D341Med (cell line): Measurements from ENCODE around the gene TLE1.
"Not testable (repeated sequence)": the region's sequence is repeated elsewhere in the genome, so short reads cannot be mapped to it uniquely, and the experiment has no call there.

ENCODE experiments used
- DNase-seq: peaks from one replicate; pipeline ENCODE4 v3.0.0; 2012; ENCODE audit warnings: low spot score

TLE1 gene

GRCh38 chr9:81601639-81602623 is 87.4 kb downstream of the TLE1 start:
- no peak for DNase-seq

DNA sequence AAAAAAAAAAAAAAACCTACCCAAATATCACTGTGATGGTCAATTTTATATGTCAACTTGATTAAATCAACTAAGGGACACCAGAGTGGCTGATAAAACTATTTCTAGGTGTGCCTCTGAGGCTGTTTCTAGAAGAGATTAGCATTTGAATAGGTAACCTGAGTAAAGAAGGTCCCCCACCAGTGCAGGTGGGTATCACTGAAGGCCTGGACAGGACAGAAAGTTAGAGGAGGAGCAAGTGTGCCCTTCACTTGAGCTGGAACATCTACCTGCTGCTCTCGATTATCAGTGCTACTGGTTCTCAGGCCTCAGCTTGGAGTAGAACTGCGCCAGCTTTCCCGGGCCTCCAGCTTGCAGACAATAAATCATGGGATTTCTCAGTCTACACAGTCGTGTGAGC is 88.7 kb downstream of the TLE1 start:
- DNase-seq: no peak

DNA sequence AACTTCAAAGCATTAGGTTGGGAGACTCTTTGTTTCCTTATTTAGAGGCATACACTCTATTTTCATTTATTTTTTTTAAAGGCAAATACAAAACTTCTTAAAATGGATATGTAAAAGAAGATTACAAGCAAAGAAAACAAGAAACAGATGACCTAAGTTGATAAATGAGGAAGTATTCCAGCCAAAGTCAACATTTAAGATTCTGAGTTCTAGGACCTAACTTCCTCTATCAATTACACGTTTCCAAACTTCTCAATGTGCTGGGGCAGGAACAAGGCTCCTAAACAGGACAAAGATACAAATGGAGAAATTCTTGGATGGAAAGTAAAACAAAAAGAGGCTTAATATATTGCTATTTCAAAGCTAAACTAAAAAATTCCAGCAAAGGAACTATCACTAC is 89.5 kb downstream of the TLE1 start:
- no peak for DNase-seq

GRCh38 chr9:81598811-81599210 is 90.5 kb downstream of the TLE1 start:
- no peak for DNase-seq

DNA sequence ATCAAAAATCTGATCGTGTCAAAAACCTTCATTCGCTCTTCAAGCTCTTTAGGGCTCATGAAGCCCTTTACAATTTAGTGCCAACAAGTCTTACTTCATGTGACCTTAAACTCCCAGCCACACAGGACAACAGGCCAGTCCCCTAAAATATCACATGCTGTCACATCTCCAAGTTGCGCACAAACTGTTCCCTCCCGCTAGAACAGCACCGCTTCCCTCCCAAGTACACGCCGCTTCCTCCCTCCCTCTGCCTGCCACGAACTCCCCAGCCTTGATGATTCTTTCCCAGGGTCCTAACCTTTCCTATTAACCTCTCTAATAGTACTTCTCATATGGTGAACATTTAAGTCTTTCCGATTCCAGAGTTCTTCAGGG is 91.2 kb downstream of the TLE1 start:
- no peak for DNase-seq

- no peak for DNase-seq
These were observed 91.8 kb downstream of the TLE1 start for GRCh38 chr9:81597419-81598122.

DNA sequence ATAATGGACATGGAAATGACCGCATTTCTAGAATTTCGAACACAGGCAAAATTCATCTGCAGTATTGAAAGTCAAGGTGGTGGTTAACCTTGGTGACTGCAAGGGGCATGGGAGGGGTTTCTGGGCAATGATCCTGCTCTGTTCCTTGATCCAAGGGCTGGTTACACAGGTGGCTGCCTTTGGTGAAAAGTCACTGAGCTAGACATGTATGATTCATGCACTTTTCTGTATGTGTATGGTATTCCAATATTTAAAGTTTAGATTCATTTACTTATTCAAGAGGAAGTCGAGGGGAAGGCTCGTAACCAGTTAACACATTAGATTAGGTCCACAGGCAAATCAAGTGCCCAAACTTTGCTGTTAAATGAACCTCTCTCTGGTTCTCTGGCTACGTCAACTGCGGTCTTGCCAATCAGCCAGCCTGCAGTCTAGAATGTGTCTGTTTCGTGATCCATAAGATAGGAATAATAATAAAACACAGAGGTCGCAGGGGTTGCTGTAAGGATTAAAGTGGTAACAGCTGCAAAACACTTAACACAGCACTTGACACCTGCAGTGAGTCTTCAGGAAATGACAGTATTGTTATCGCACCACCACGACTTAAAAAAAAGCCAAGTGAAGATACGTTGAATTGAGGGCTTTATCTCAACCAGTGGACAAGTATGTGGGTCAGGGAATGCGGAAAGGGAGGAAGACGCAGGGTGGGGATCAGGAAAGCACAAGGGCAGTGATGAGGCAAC is 92.5 kb downstream of the TLE1 start:
- no peak for DNase-seq

- DNase-seq: peak; percentile 56
These were observed 93.3 kb downstream of the TLE1 start for GRCh38 chr9:81595887-81596543.

GRCh38 chr9:81595293-81595692 is 94.1 kb downstream of the TLE1 start:
- DNase-seq: not testable (repeated sequence)

DNA sequence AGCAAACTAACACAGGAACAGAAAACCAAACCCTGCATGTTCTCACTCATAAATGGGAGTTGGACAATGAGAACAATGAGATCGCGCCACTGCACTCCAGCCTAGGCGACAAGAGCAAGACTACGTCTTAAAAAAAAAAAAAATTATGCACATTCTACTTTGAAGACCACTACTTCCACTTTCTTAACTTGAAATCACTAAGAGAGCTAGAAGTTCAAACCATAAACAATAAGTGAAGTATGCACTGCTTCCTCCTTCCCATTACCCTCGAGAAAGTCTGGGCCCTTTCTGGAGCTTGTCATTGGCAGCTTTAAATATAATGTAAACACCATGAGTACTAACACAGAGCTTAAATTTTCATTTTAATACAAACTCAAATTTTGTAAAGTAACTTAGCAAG is 94.9 kb downstream of the TLE1 start:
- no peak for DNase-seq

DNA sequence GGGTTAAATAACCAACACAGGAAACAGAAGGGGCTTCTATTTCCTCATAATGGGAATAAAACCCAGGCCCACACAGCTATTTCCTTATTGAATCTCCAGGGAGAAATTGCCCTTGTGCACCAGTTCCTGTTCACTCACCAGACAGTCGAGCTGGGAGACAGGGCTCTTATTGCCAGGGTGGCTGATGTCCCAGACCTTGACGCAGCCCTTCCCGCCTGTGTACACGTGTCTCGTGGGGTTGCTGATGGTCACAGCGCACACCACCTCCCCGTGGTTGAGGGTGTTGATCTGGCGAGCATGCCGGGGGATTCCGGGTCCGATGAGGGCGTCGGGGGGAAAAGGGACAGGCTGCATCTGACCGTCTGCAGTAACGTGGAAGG is 96.5 kb downstream of the TLE1 start:
- DNase-seq: no peak

DNA sequence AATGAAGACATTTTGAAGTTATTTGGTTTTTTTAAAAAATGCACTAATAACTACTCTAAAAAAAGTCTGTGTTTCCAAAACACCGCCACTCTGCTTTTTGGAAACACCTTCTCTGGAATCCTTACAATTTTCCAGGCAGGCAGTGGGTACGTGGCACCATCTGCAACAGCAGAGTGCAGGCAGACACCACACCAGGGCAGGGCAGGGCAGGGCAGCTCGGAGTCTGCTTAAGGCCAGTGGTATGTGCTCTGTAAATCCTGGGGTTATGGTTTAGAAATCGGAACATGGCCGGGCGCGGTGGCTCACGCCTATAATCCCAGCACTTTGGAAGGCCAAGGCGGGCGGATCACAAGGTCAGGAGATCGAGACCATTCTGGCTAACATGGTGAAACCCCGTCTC is 97.6 kb downstream of the TLE1 start:
- DNase-seq: no peak

DNA sequence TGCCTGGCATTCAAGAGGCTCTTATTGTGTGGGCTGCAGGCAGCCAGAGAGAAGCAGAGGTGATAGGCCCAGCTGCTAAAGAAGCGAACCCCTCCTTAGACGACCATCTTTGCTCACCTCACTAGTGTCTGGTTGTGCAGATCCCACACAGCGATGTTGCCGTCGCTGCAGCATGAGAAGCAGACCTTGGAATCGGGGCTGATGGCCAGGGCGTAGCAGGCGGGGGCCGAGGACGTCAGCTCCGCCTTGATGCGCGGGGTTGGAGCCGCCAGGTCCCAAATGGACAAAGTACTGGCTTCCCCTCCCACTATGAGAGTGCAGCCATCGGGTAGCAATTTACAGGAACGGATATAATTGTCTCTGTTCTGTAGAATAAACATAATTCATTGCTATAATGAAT is 98.7 kb downstream of the TLE1 start:
- DNase-seq: no peak

- DNase-seq: no peak
These were observed 99.5 kb downstream of the TLE1 start for GRCh38 chr9:81589819-81590218.

- no peak for DNase-seq
These were observed 100.0 kb downstream of the TLE1 start for GRCh38 chr9:81589392-81589791.

DNA sequence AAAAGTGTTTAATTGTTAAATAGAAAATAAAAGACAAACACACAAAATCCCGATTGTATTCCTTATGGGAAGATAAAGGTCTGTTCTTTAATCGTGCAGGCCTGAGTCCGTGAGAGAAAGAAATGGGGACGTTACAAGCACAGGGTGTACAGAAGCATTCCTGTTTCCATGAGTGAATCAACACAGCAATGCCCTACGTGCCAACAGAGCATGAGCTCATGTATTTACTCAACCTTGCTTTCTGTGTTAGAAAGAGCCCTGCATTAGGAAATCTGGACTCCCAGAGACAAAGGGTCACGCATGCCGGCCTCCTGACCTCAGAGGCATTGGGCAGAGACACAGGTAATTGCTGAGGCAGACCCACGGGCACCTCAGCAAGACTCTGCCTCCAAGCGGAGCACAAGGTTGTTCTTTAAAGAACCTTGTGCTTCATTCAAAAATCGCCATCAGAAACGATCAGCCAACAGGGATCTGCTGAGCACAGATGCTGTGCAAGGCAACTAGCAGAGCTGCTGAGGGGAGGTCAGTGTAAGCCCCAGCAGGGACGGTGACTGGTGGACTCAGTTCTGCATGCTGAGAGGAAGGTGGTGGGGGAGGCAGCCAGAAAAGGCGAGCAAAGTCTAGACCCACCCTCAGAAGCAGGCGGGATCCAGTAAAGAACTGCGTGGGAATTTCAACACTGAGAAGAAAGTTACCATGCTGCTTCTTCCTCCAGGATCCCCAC is 101.0 kb downstream of the TLE1 start:
- no peak for DNase-seq

GRCh38 chr9:81586786-81587185 is 102.6 kb downstream of the TLE1 start:
- no peak for DNase-seq

DNA sequence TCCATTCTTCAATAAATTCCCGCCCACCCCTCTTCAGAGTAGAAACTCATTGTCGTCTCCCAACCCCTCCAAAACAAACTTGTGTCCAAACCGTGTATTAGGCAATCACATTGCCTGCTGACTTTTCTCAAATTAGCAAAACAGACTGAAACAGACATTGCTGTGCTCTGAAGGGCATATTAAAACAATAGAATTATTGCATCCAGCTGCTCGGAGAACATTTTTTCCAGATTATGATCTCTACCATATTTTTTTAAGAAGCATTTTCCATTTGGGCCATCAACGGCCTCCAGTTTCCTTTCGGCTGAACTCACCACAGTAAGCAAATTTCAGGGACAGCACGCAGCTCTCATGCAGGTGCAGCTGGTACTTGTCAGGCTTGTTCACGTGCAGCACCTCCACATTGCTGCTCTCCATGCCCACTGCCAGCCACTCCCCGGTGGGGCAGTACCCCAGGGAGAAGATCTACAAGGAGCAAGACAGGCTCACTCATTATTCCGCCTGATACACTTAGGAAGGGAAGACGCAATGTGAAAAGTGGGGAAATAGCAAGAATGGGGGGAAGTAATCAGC is 104.1 kb downstream of the TLE1 start:
- no peak for DNase-seq

DNA sequence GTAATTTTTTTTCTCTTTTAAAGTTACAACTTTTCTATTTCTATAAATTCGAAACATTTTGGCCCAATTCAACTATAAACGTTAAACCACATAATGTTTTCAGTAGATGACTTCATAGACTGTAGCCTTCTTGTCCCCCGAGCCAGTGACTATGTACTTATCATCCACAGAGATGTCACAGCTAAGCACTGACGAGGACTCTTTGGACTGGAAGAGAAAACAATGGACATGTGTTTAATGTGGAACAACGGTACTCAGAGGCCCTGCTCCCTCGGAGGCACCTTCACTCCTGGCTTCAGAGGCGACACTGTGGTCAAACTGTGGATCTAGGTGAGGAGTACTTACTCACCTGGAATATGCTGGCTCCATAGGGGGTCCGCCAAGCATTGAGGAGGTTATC is 105.2 kb downstream of the TLE1 start:
- no peak for DNase-seq

GRCh38 chr9:81581986-81582385 is 107.4 kb downstream of the TLE1 start:
- no peak for DNase-seq

- no peak for DNase-seq
These were observed 110.0 kb downstream of the TLE1 start for GRCh38 chr9:81579381-81579780.
